Muscle of leg (tissue), 11 donors: ENCODE results near the gene LARP4. TPM values are rescaled to one million over a fixed set of nuclear protein-coding genes. Genes with fewer than 3 reads are reported as not detected.
"Not testable (repeated sequence)": the region's sequence is repeated elsewhere in the genome, so short reads cannot be mapped to it uniquely, and the experiment has no call there.

Source experiments
- DNase-seq: peaks from one replicate; pipeline ENCODE4 v3.0.0; 2013
- H3K27ac ChIP-seq: one replicate; pipeline ENCODE4 v1.5.1; 2013; ENCODE audit warnings: mild to moderate bottlenecking, low read length, control low read depth
- H3K27me3 ChIP-seq: one replicate; pipeline ENCODE4 v1.6.1; 2013; ENCODE audit warnings: low read length; ENCODE audit not compliant: control insufficient read depth, insufficient read depth
- H3K36me3 ChIP-seq: one replicate; pipeline ENCODE4 v1.6.1; 2013; ENCODE audit warnings: low read length; ENCODE audit not compliant: control insufficient read depth, insufficient read depth
- H3K4me1 ChIP-seq: one replicate; pipeline ENCODE4 v1.6.1; 2013; ENCODE audit warnings: low read length; ENCODE audit not compliant: control insufficient read depth, insufficient read depth
- H3K4me3 ChIP-seq: one replicate; pipeline ENCODE4 v1.5.1; 2013; ENCODE audit warnings: low read length, control low read depth
- H3K9me3 ChIP-seq: replicated peaks from 2 replicates; pipeline ENCODE4 v1.6.1; 2013; ENCODE audit warnings: low read depth, low read length; ENCODE audit not compliant: control insufficient read depth
- WGBS: methylation state at CpG from one replicate; pipeline ENCODE4 v1.1.5; 2013; ENCODE audit warnings: missing lambda C conversion rate; ENCODE audit not compliant: insufficient coverage; 5-methylcytosine and 5-hydroxymethylcytosine counted together
- polyA plus RNA-seq, 8 donors: library from polyadenylated mRNA; unstranded; fragments of 120-200 nt; gene quantifications; one replicate each; pipeline versions ENCODE4 v1.2.1 to v1.2.3, GENCODE V29; 2013; ENCODE audit warnings: inconsistent platforms in 1 of 8, low replicate concordance in 1 of 8; ENCODE audit not compliant: insufficient read length in 8 of 8, insufficient read depth in 1 of 8
- total RNA-seq: library from RNA; stranded (reverse); fragments of 120-200 nt; gene quantifications from one replicate; pipeline ENCODE4 v1.2.4, GENCODE V29; 2013

The LARP4 gene
- total and polyA plus RNA-seq, 9 donors: 15.1 to 24.7 (median 21.8) TPM

DNA sequence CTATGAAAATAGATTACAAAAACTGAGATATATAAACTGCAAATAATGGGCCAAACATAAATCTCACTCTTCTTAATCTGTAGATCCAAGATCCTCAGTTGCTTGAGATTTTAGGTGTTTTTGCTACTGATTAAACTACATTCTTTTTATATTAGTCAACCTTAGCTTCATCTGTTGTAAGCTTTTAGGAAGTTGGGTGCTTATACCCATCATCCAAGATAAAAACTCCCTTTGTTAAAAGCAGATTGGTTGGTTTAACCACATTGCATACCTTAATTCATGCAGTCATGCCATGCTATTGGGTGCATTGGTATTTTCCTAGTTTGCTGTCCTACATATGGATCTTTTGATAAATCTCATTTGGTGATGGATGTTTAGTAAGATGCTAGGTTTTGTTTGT, 57.9 kb downstream of the LARP4 start:
- Histone ChIP-seq H3K4me1 (no peaks in the 10 kb centered on the region), H3K4me3 (no peak overlapping the region), H3K27ac (no peak overlapping the region), H3K36me3 (peaks cover 33% of the 10 kb centered on the region), H3K9me3 (no peaks in the 10 kb centered on the region), H3K27me3 (no peaks in the 10 kb centered on the region)
- DNase-seq: no peak

DNA sequence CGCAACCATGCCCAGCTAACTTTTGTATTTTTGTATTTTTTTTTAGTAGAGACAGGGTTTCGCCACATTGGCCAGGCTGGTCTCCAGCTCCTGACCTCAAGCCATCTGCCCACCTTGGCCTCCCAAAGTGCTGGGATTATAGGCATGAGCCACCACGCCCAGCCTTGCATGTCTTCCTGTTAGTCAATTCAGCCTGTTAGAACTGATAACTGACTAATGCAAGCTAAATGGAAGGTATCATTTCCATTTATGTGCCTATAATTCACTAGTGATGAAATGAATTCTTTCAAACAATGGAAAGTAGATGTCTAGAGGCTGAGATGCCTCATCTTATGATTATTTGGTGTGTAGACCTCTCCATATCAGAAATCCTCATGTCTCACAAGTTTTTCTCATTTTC, 66.8 kb downstream of the LARP4 start:
- H3K36me3 ChIP-seq: peaks cover 48% of the 10 kb centered on the region
- no peaks in the 10 kb centered on the region for H3K4me1 ChIP-seq
- no peak overlapping the region for H3K27ac ChIP-seq
- H3K4me3 ChIP-seq: no peak overlapping the region
- no peak for DNase-seq
- H3K9me3 ChIP-seq: no peaks in the 10 kb centered on the region
- WGBS: no CpG with 5 or more reads among the region's 3 CpGs
- H3K27me3 ChIP-seq: no peaks in the 10 kb centered on the region

DNA sequence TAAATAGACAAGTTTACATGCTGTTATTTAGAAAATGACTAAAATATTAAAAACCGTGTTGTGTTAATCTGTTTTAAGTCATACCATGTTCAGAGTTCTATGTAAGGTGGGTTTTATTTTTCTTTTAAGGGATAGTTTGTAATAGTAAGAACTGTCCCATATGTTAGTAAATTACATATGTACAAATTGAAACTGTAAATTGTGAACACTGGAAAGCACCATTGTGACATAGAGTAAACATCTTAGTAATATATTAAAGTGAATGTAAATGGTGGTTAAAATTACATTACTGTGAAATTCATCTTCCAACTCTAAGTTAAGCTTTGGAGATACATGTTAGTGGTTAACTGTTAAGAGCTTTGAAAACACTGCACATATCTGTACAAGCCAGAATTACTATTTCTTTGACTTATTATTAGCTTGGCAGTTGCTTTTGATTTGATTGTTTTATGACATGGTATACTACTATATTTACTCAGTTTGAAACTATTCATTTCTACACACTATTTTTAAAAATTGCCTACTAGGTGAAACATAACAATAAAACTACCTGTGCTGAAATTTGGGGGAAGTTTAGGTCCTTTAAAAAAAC, 76.7 kb downstream of the LARP4 start:
- H3K27ac ChIP-seq: no peak overlapping the region
- H3K27me3 ChIP-seq: no peaks in the 10 kb centered on the region
- no peak overlapping the region for H3K4me3 ChIP-seq
- peaks cover 21% of the 10 kb centered on the region for H3K36me3 ChIP-seq
- no CpG with 5 or more reads among the region's 1 CpG for WGBS
- no peaks in the 10 kb centered on the region for H3K4me1 ChIP-seq
- DNase-seq: no peak
- H3K9me3 ChIP-seq: no peaks in the 10 kb centered on the region

DNA sequence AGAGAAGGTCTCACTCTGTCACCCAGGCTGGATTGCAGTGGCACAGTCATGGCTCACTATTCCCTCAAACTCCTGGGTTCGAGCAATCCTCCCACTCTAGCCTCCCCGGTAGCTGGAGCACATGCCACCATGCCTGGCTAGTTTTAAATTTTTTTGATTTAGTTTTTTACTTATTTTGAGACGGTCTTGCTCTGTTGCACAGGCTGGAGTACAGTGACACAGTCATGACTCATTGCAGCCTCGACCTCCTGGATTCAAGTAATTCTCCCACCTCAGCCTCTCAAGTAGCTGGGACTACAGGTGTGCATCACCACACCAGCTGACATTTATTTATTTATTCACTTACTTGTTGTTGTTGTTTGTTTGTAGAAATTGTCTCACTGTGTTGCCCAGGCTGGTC, 81.9 kb downstream of the LARP4 start:
- H3K36me3 ChIP-seq: no peaks in the 10 kb centered on the region
- H3K4me3 ChIP-seq: no peak overlapping the region
- H3K27me3 ChIP-seq: no peaks in the 10 kb centered on the region
- no peaks in the 10 kb centered on the region for H3K4me1 ChIP-seq
- H3K9me3 ChIP-seq: no peaks in the 10 kb centered on the region
- DNase-seq: no peak
- 100% methylated on average over 1 of the region's 4 CpGs for WGBS
- no peak overlapping the region for H3K27ac ChIP-seq

DNA sequence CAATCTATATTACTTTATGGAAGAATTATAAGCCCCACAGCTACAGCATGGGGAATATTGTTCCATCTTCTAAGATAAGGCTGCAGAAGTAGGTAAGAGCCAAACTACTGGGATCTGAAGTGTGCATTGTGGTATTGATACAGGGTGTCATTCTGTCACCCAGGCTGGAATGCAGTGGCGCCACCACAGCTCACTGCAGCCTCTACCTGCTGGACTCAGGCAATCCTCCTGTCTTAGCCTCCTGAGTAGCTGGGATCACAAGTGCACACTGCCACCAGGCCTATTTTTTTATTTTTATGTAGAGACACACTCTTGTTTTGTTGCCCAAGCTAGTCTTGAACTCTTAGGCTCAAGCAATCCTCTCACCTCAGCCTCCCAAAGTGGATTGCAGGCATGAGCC, 82.8 kb downstream of the LARP4 start:
- Histone ChIP-seq H3K36me3 (no peaks in the 10 kb centered on the region), H3K4me1 (no peaks in the 10 kb centered on the region), H3K27me3 (no peaks in the 10 kb centered on the region), H3K27ac (no peak overlapping the region), H3K9me3 (no peaks in the 10 kb centered on the region), H3K4me3 (no peak overlapping the region)
- no peak for DNase-seq
- WGBS: no CpG with 5 or more reads among the region's 1 CpG

DNA sequence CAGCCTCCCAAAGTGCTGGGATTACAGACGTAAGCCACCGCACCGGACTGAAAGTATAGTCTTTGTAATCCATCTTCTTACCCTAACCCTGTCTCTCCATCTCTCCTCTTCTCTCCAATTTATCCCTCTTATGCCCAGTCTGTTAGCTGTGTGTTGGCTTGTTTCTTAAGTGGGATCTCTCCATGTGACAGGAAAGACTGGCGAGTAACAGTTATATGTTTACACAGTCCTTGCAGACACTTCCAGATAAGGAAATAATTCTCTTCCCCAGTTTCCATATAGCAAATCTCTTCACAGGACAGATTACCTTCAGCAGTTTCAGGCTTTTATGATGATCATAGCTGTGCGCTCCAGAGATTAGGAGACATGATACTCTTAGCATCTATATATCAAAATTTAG, 88.1 kb downstream of the LARP4 start:
- DNase-seq: no peak
- WGBS: no CpG with 5 or more reads among the region's 5 CpGs
- no peaks in the 10 kb centered on the region for H3K27me3 ChIP-seq
- peaks cover 7% of the 10 kb centered on the region for H3K9me3 ChIP-seq
- H3K4me3 ChIP-seq: no peak overlapping the region
- H3K36me3 ChIP-seq: no peaks in the 10 kb centered on the region
- no peak overlapping the region for H3K27ac ChIP-seq
- no peaks in the 10 kb centered on the region for H3K4me1 ChIP-seq

DNA sequence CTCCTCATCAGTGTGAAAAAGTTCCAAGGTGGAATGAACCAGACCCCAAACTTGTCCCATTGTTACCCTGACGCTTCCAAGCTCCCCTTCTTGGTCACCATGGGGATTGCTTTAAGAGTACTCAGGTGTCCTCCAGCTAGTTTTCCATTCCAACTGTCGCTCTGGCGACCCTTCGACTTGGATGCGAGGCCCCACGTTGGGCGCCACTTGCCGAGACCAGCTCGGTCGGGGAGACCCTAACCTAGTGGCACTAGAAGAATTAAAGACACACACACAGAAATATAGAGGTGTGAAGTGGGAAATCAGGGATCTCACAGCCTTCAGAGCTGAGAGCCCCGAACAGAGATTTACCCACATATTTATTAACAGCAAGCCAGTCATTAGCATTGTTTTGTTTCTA, 97.4 kb downstream of the LARP4 start:
- WGBS: 100% methylated on average over 1 of the region's 11 CpGs

DNA sequence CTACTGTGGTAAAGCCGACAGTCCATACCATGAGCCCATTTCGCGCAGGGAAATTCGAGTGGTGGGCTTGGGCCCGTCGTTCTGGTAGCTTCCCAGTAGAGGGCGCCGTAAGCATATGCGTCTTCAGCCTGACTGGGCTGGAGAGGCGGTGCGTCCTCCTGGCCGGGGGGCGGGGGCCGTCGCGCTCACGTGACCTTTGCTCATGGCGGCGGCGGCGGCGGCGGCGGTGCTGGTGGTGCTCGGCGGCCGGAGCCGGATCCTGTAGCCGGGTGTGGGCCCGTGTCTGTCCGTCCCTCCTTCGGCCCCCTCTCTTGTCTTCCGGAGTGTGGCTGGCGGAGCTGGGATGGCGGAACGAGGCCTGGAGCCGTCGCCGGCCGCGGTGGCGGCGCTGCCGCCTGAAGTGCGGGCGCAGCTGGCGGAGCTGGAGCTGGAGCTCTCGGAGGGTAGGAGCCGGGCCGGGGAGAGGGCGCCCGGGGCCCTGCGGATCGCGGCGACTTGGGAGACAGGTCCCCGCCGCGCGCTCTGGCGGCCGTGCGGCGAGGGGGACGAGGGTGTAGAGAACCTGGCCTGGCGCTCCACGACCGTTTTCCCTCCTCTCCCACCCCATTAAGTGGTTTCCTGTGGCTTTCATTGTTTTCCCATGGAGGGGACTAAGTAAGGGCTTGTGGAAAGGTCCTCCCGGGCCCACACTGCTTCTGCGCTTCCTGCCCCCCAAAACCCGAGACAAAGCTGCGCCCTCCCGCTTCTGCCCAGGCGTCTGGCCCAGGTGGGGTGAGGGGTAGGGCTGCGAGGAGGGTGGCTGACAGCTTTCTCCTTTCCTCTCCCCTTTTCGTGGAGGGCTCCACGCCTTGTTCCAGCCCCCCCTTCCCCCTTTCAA, 104.4 kb downstream of the LARP4 start, which contains the start of gene DIP2B:
Gene DIP2B (plus strand): TSS at position 188 of the 877 bp plus-strand sequence. CDS start 156 bp downstream, at position 344.
- H3K4me1 ChIP-seq: no peaks in the 10 kb centered on the region
- H3K4me3 ChIP-seq: peak within 1 kb of the TSS; percentile 68
- H3K27me3 ChIP-seq: no peaks in the 10 kb centered on the region
- H3K27ac ChIP-seq: peak within 1 kb of the TSS; percentile 93
- H3K9me3 ChIP-seq: peaks cover 2% of the 10 kb centered on the region
- DNase-seq: peak; percentile 96
- no peaks in the 10 kb centered on the region for H3K36me3 ChIP-seq
- under 1% methylated on average over 47 of the region's 77 CpGs for WGBS

More for the DNA sequence above, 97.4 kb downstream of the LARP4 start:
- H3K9me3 ChIP-seq: peaks cover 26% of the 10 kb centered on the region
- H3K4me1 ChIP-seq, H3K27me3 ChIP-seq, H3K4me3 ChIP-seq, H3K27ac ChIP-seq, DNase-seq, H3K36me3 ChIP-seq: not testable (repeated sequence)

DNA sequence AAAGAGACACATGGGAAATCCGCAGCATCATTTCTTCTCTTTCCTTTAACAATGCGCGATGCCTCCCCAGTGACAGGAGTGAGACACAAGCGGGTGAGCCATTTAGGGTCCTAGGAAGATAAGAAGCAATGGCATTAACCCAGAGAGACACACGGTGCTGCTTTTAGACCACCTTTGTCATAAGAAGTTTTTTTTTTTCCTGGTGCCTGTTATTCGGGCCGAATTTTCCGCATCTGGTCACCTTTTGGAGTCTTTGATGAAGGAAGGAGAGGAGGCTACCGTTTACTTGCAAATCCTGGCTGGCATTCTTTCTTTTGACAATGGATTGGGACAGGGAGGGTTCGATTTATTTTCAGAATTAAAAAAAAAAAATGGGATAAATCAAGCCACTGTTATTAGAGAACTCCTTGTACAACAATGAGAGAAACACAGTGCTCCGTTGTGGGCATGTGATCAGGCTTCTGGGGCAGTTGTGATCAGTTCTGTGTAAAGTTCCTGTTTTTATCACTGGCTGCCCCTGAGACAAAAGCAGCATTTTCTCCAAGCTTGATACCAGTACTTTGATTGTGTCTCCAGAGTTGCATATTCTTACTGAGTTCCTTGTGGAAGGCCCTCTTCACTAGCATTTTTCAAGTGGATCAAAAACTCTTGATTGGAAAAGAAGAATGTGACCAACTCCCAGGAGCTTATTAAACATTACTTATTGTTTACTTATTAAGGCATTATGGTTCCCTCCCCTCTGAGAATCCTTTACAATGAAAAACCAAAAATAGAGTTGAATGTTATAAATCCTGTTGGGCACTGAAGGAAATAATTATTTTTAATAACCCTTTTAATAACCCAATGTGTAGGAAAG, 105.2 kb downstream of the LARP4 start:
- no peaks in the 10 kb centered on the region for H3K36me3 ChIP-seq
- H3K9me3 ChIP-seq: no peaks in the 10 kb centered on the region
- H3K27ac ChIP-seq: peak overlapping the region; percentile 93
- H3K4me3 ChIP-seq: peak overlapping the region; percentile 68
- DNase-seq: peak; percentile 62
- no peaks in the 10 kb centered on the region for H3K27me3 ChIP-seq
- WGBS: 0% methylated on average over 5 of the region's 11 CpGs
- no peaks in the 10 kb centered on the region for H3K4me1 ChIP-seq
